ENCODE results near the gene SNX9. TPM values are rescaled to one million over a fixed set of nuclear protein-coding genes. Genes with fewer than 3 reads are reported as not detected.

The SNX9 gene
- total RNA-seq, 1 donor from 2014 or later = 6.6 TPM

- intact Hi-C loops (cut with micrococcal nuclease) = loop anchor here (1.0 kb wide), 1 partner anchor 7 kb away; no protein-coding TSS in a partner anchor
Measured at GRCh38 chr6:157989541-157990289, 166.7 kb downstream of the SNX9 start.

- intact Hi-C loops (cut with micrococcal nuclease) = loop anchor here (1.0 kb wide), 1 partner anchor 8 kb away; no protein-coding TSS in a partner anchor
Measured at GRCh38 chr6:157990321-157991066, 167.4 kb downstream of the SNX9 start.

- intact Hi-C loops (cut with micrococcal nuclease) = no loop called here
Measured at GRCh38 chr6:157991067-157991432, 168.0 kb downstream of the SNX9 start.

GRCh38 chr6:157993076-157993475, 170.0 kb downstream of the SNX9 start:
- intact Hi-C loops (cut with micrococcal nuclease) = no loop called here

GRCh38 chr6:157994125-157994795, 171.2 kb downstream of the SNX9 start:
- intact Hi-C loops (cut with micrococcal nuclease) = no loop called here

Other genes starting within 250 kb of the SNX9 start
- gene SYNJ2, start 158.6 kb downstream of the SNX9 start, total RNA-seq = 26.1 and 26.2 TPM in 2 replicates